Measurements from ENCODE around the gene ARHGEF11. TPM values are rescaled to one million over a fixed set of nuclear protein-coding genes. Genes with fewer than 3 reads are reported as not detected.

ARHGEF11 gene
- total and polyA plus RNA-seq, 2 of the 4 experiments (the other 2 are of a cell fraction), result 16.8 to 17.2 TPM

DNA sequence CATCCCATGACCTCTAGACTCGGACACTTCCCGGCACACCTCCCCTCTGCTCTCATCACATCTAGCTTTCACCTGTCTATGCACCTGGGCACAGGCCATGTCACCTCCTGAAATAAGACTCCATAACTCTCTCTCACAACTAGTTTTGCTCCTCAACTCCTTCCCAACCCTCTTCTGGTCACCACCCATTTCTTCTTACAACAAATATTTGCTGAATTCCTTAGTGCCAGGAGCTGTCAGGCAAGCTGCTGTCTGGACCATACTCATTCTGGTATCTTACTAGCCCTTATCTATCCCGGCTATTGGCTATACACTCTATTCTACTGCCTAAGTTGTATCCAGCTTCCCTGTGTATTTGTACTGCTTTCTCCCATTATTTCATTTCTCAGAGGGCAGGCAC, 76.0 kb downstream of the ARHGEF11 start:
- intact Hi-C loops (cut with micrococcal nuclease) (no loop called here), in situ Hi-C loops (cut with MboI; ENCODE audit: low sequenced_read_pairs) (no loop called here), dilution Hi-C loops (cut with HindIII; ENCODE audit: low sequenced_read_pairs, unreplicated experiment) (no loop called here)
- Histone ChIP-seq H2BK15ac (ENCODE audit: low read depth, low read length) (no peak overlapping the region), H3K79me1 (ENCODE audit: low read depth in 1 of 2, low read length in 2 of 2) (no peaks in the 10 kb centered on the region), H2AFZ (replicated peaks; ENCODE audit: low read length, poor library complexity) (no peak overlapping the region), H3K9me3 (ENCODE audit: control insufficient read depth, insufficient read depth, low read length) (no peaks in the 10 kb centered on the region), H3K36me3 (ENCODE audit: control insufficient read depth, insufficient read depth, low read length) (peaks cover 29% of the 10 kb centered on the region), H4K5ac (ENCODE audit: low read depth, low read length) (no peak overlapping the region), H2AK5ac (ENCODE audit: low read depth, low read length) (no peak overlapping the region), H4K20me1 (ENCODE audit: insufficient read depth, low read length) (no peaks in the 10 kb centered on the region), H3K4me3 (ENCODE audit: insufficient read depth, low read depth, low read length) (no peak overlapping the region), H3K9ac (ENCODE audit: low read depth, low read length) (no peak overlapping the region), H2AK9ac (replicated peaks; ENCODE audit: low read depth, low read length, poor library complexity) (no peak overlapping the region), H2BK5ac (ENCODE audit: low read depth, low read length, poor library complexity, severe bottlenecking) (no peak overlapping the region), H3K27ac (ENCODE audit: insufficient read depth, low read length) (no peak overlapping the region), H3K4me2 (ENCODE audit: low read depth, low read length) (no peak overlapping the region), H2BK120ac (ENCODE audit: low read depth, low read length) (no peak overlapping the region), H3K14ac (replicated peaks; ENCODE audit: low read depth, low read length) (no peak overlapping the region), H3K56ac (ENCODE audit: extremely low read depth, insufficient read depth, low read length) (no peak overlapping the region), H4K8ac (ENCODE audit: low read depth in 2 of 2, low read length in 2 of 2) (no peak overlapping the region), H2BK20ac (ENCODE audit: low read depth, low read length) (no peak overlapping the region), H3K18ac (ENCODE audit: low read depth, low read length) (no peak overlapping the region), H3K27me3 (ENCODE audit: control insufficient read depth, insufficient read depth, low read length) (no peaks in the 10 kb centered on the region), H3K4me1 (ENCODE audit: control insufficient read depth, insufficient read depth, low read length) (peaks cover 2% of the 10 kb centered on the region; the same call in 1 of the 2 replicates), H3K4ac (ENCODE audit: low read depth, low read length) (no peak overlapping the region), H3K9me1 (ENCODE audit: insufficient read depth, low read length) (peaks cover 2% of the 10 kb centered on the region; the same call in 1 of the 2 replicates), H3K23ac (ENCODE audit: low read depth, low read length) (no peak overlapping the region), H4K91ac (ENCODE audit: insufficient read depth, low read depth, low read length) (no peak overlapping the region)
- BruUV-seq (replicated peaks), result no TSS peak
- WGBS, 2 experiments (ENCODE audit: extremely low coverage in 2 of 2, insufficient read length in 1 of 2), result 100% methylated on average over 2 of the region's 3 CpGs; no CpG with 5 or more reads in 1 of the 2 experiments
- DNase-seq (no peak), ATAC-seq (ENCODE audit: low read depth) (no peak)
- TF ChIP-seq, protein P1, sequence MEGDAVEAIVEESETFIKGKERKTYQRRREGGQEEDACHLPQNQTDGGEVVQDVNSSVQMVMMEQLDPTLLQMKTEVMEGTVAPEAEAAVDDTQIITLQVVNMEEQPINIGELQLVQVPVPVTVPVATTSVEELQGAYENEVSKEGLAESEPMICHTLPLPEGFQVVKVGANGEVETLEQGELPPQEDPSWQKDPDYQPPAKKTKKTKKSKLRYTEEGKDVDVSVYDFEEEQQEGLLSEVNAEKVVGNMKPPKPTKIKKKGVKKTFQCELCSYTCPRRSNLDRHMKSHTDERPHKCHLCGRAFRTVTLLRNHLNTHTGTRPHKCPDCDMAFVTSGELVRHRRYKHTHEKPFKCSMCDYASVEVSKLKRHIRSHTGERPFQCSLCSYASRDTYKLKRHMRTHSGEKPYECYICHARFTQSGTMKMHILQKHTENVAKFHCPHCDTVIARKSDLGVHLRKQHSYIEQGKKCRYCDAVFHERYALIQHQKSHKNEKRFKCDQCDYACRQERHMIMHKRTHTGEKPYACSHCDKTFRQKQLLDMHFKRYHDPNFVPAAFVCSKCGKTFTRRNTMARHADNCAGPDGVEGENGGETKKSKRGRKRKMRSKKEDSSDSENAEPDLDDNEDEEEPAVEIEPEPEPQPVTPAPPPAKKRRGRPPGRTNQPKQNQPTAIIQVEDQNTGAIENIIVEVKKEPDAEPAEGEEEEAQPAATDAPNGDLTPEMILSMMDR (conservative IDR thresholded peaks at IDR 0.05; ENCODE audit: low read depth, low read length), result no peak
- no peak for TF ChIP-seq CEBPB (IDR thresholded peaks at IDR 0.05; ENCODE audit: low read depth, low read length)
- no peak for TF ChIP-seq POLR2A (IDR thresholded peaks at IDR 0.05; ENCODE audit: low read depth, low read length)
- TF ChIP-seq RCOR1 (IDR thresholded peaks at IDR 0.05; ENCODE audit: insufficient replicate concordance, low read length), result no peak
- TF ChIP-seq, protein P2, sequence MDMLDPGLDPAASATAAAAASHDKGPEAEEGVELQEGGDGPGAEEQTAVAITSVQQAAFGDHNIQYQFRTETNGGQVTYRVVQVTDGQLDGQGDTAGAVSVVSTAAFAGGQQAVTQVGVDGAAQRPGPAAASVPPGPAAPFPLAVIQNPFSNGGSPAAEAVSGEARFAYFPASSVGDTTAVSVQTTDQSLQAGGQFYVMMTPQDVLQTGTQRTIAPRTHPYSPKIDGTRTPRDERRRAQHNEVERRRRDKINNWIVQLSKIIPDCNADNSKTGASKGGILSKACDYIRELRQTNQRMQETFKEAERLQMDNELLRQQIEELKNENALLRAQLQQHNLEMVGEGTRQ (IDR thresholded peaks at IDR 0.05; ENCODE audit: low read depth, low read length), result no peak
- no peak for TF ChIP-seq RFX5 (IDR thresholded peaks at IDR 0.05; ENCODE audit: low read depth, low read length)
- ChIA-PET CTCF (interaction anchor here (1.1 kb wide), 1 partner anchor 94 kb away, joined by 3 read pairs; no protein-coding TSS in a partner anchor), POLR2A (ENCODE audit: unreplicated experiment) (no interaction called here)

Measured in IMR-90 (cell line).